Transverse colon (tissue), 4 donors: ENCODE measurements around the gene PLA2G12A. TPM values are rescaled to one million over a fixed set of nuclear protein-coding genes. Genes with fewer than 3 reads are reported as not detected.

ENCODE experiments used
- DNase-seq: peaks from one replicate; pipeline ENCODE4 v3.0.0-alpha.2; 2019
- H3K27ac ChIP-seq, 4 donors: fragments of 200-600 bp; sonication (generic); 2 replicates each; pipeline ENCODE4 v1.5.1; 2016 to 2018; ENCODE audit warnings: inconsistent platforms in 4 of 4
- H3K27me3 ChIP-seq: fragments of 200-600 bp; sonication (generic); 2 replicates; pipeline ENCODE4 v1.5.1; 2017; ENCODE audit warnings: inconsistent platforms
- H3K36me3 ChIP-seq, 4 donors: fragments of 200-600 bp; sonication (generic); 2 replicates each; pipeline ENCODE4 v1.5.1; 2017 to 2019; ENCODE audit warnings: inconsistent platforms in 4 of 4
- H3K4me1 ChIP-seq, 4 donors: fragments of 200-600 bp; sonication (generic); 2 replicates each; pipeline ENCODE4 v1.5.1; 2017 to 2020; ENCODE audit warnings: inconsistent platforms in 4 of 4
- H3K4me3 ChIP-seq, 4 donors: fragments of 200-600 bp; sonication (generic); 1 replicate in 1 of 4; 2 replicates in 3 of 4; pipeline versions ENCODE4 v1.5.1 to v1.6.1; 2017 to 2019; ENCODE audit warnings: inconsistent platforms in 4 of 4
- H3K9me3 ChIP-seq, 2 donors: fragments of 200-600 bp; sonication (generic); 2 replicates each; pipeline ENCODE4 v1.5.1; 2017 to 2019; ENCODE audit warnings: inconsistent platforms in 2 of 2
- CTCF ChIP-seq, 5 experiments: fragments of 200-600 bp in 3 of 5; fragments of 450-650 bp in 2 of 5; sonication (generic) in 3 of 5; IDR thresholded peaks; 1 replicate in 2 of 5; 2 replicates in 3 of 5; pipeline ENCODE4 v1.5.1; 2016 to 2017; ENCODE audit warnings: antibody characterized with exemption in 5 of 5, inconsistent platforms in 3 of 5, mild to moderate bottlenecking in 2 of 5, moderate library complexity in 1 of 5
- EP300 ChIP-seq: sonication (generic); formaldehyde crosslinking; IDR thresholded peaks from one replicate; pipeline ENCODE4 v1.6.1; 2017; ENCODE audit warnings: antibody characterized with exemption, low read depth
- POLR2A ChIP-seq: fragments of 450-650 bp; IDR thresholded peaks from one replicate; pipeline ENCODE4 v1.6.1; 2016; ENCODE audit warnings: antibody characterized with exemption, mild to moderate bottlenecking, moderate library complexity
- POLR2AphosphoS5 ChIP-seq, 3 donors: sonication (generic); formaldehyde crosslinking; IDR thresholded peaks; one replicate each; pipeline ENCODE4 v1.6.1; 2016; ENCODE audit warnings: antibody characterized with exemption in 3 of 3
- WGBS, 2 donors: methylation state at CpG; one replicate each; pipeline ENCODE4 v1.1.5; 2018; ENCODE audit warnings: low coverage in 1 of 2; 5-methylcytosine and 5-hydroxymethylcytosine counted together
- in situ Hi-C, 4 donors: fragments of 200-750 bp; cut with MboI; loops; one replicate each; pipeline versions ENCODE4 v1.15.0 to v1.15.1; 2017; ENCODE audit warnings: low sequenced_read_pairs in 3 of 4, low pct_ligation_motif_present in 1 of 4, low pct_unique_long_range_greater_than_20kb in 1 of 4
- intact Hi-C: fragments of 100-400 bp; cut with DNase I; formaldehyde crosslinking; loops from one replicate; pipeline ENCODE4 v1.15.1; 2023; ENCODE audit warnings: low total_unique reads
- total RNA-seq, 4 donors: library from RNA; depleted of rRNA; stranded (reverse); fragments of >200 nt; gene quantifications; one replicate each; pipeline ENCODE4 v1.1.0, GENCODE V29; 2016

Gene PLA2G12A
- total RNA-seq, 4 donors from 2014 or later, result 17.3 to 42.6 (median 29.7) TPM

- H3K27ac ChIP-seq, result no peak overlapping the region
- no peaks in the 10 kb centered on the region for H3K9me3 ChIP-seq
- DNase-seq, result no peak
- in situ Hi-C loops, result no loop called here
- intact Hi-C loops, result no loop called here
- H3K36me3 ChIP-seq, result no peaks in the 10 kb centered on the region
- H3K27me3 ChIP-seq, result no peaks in the 10 kb centered on the region
- no peak overlapping the region for H3K4me3 ChIP-seq
- H3K4me1 ChIP-seq, result peaks cover 0 to 7% (median 0%) of the 10 kb centered on the region in 4 donors
- 72 to 85% methylated on average over 3 of the region's 3 CpGs for WGBS, 2 donors
- TF ChIP-seq POLR2A (no peak), POLR2AphosphoS5 (IDR thresholded peaks at IDR 0.05) (no peak), EP300 (no peak), CTCF (IDR thresholded peaks at IDR 0.05) (no peak)
Observed at GRCh38 chr4:109739547-109739946, 9.7 kb upstream of the PLA2G12A start.

GRCh38 chr4:109738104-109738872, 8.4 kb upstream of the PLA2G12A start:
- Histone ChIP-seq H3K27ac (no peak overlapping the region), H3K4me1 (peaks cover 0 to 7% (median 0%) of the 10 kb centered on the region in 4 donors), H3K36me3 (no peaks in the 10 kb centered on the region), H3K9me3 (no peaks in the 10 kb centered on the region), H3K27me3 (no peaks in the 10 kb centered on the region), H3K4me3 (no peak overlapping the region)
- WGBS, 2 donors, result 87 to 100% methylated on average over 3 to 10 of the region's 10 CpGs
- intact Hi-C loops, result no loop called here
- no peak for DNase-seq
- TF ChIP-seq POLR2AphosphoS5 (IDR thresholded peaks at IDR 0.05), result no peak
- no peak for TF ChIP-seq EP300
- TF ChIP-seq POLR2A, result no peak
- no peak for TF ChIP-seq CTCF (IDR thresholded peaks at IDR 0.05)
- in situ Hi-C loops, result no loop called here

GRCh38 chr4:109735566-109736365, 5.9 kb upstream of the PLA2G12A start:
- intact Hi-C loops (no loop called here), in situ Hi-C loops (no loop called here)
- peak overlapping the region; percentile 41 to 67 (median 62) for H3K27ac ChIP-seq
- H3K36me3 ChIP-seq, result no peaks in the 10 kb centered on the region
- no peaks in the 10 kb centered on the region for H3K9me3 ChIP-seq
- WGBS, 2 donors, result 34 to 58% methylated on average over 6 to 7 of the region's 7 CpGs
- peaks cover 0 to 11% (median 1%) of the 10 kb centered on the region in 4 donors for H3K4me1 ChIP-seq
- TF ChIP-seq POLR2A (no peak), CTCF (IDR thresholded peaks at IDR 0.05) (no peak), EP300 (no peak), POLR2AphosphoS5 (IDR thresholded peaks at IDR 0.05) (no peak)
- no peak overlapping the region for H3K4me3 ChIP-seq
- no peaks in the 10 kb centered on the region for H3K27me3 ChIP-seq
- DNase-seq, result peak; percentile 31

- TF ChIP-seq EP300, result no peak
- TF ChIP-seq CTCF (IDR thresholded peaks at IDR 0.05), result no peak
- no peak for TF ChIP-seq POLR2A
- no peak for TF ChIP-seq POLR2AphosphoS5 (IDR thresholded peaks at IDR 0.05)
- Histone ChIP-seq H3K4me3 (no peak overlapping the region), H3K4me1 (peaks cover 5 to 17% (median 7%) of the 10 kb centered on the region in 4 donors), H3K9me3 (no peaks in the 10 kb centered on the region), H3K27ac (no peak overlapping the region), H3K36me3 (no peaks in the 10 kb centered on the region), H3K27me3 (no peaks in the 10 kb centered on the region)
- 90 to 100% methylated on average over 1 to 5 of the region's 5 CpGs for whole genome bisulfite sequencing, 2 donors
- in situ Hi-C loops (no loop called here), intact Hi-C loops (no loop called here)
- no peak for DNase-seq
Observed at GRCh38 chr4:109733728-109734127, 3.9 kb upstream of the PLA2G12A start.
